Effector memory CD4-positive, alpha-beta T cell (primary cell): ENCODE measurements around the gene PDE9A.

ENCODE experiments used
- DNase-seq, 3 donors: peaks; one replicate each; pipeline ENCODE4 v3.0.0-alpha.2; 2020
- H3K27ac ChIP-seq: 2 replicates; pipeline ENCODE4 v1.7.0; 2013; ENCODE audit warnings: mild to moderate bottlenecking, low read length, moderate library complexity; ENCODE audit not compliant: insufficient read depth, poor library complexity, severe bottlenecking
- H3K27me3 ChIP-seq: replicated peaks from 2 replicates; pipeline ENCODE4 v1.7.0; 2013; ENCODE audit warnings: mild to moderate bottlenecking, low read length; ENCODE audit not compliant: insufficient read depth, control insufficient read depth, poor library complexity, severe bottlenecking
- H3K36me3 ChIP-seq: 2 replicates; pipeline ENCODE4 v1.7.0; 2013; ENCODE audit warnings: mild to moderate bottlenecking, low read length, moderate library complexity; ENCODE audit not compliant: control insufficient read depth, insufficient read depth
- H3K4me1 ChIP-seq: 2 replicates; pipeline ENCODE4 v1.7.0; 2013; ENCODE audit warnings: low read length, mild to moderate bottlenecking; ENCODE audit not compliant: control insufficient read depth, insufficient read depth, poor library complexity, severe bottlenecking
- H3K4me3 ChIP-seq: 2 replicates; pipeline ENCODE4 v1.7.0; 2013; ENCODE audit warnings: low read length, low read depth, mild to moderate bottlenecking; ENCODE audit not compliant: insufficient read depth, poor library complexity, severe bottlenecking
- H3K9me3 ChIP-seq: 2 replicates; pipeline ENCODE4 v1.7.0; 2013; ENCODE audit warnings: mild to moderate bottlenecking, low read length, moderate library complexity; ENCODE audit not compliant: control insufficient read depth

Gene PDE9A

GRCh38 chr21:42688841-42689371, 35.5 kb downstream of the PDE9A start:
- DNase-seq = no peak
- Histone ChIP-seq H3K36me3 (no peaks in the 10 kb centered on the region), H3K4me3 (no peak overlapping the region), H3K4me1 (peaks cover 12% of the 10 kb centered on the region), H3K27ac (no peak overlapping the region), H3K27me3 (no peaks in the 10 kb centered on the region), H3K9me3 (no peaks in the 10 kb centered on the region)

- no peak for DNase-seq
- Histone ChIP-seq H3K4me3 (no peak overlapping the region), H3K4me1 (no peaks in the 10 kb centered on the region), H3K9me3 (no peaks in the 10 kb centered on the region), H3K36me3 (no peaks in the 10 kb centered on the region), H3K27ac (no peak overlapping the region), H3K27me3 (no peaks in the 10 kb centered on the region)
Measured at GRCh38 chr21:42690586-42690985, 37.2 kb downstream of the PDE9A start.

- H3K4me3 ChIP-seq = no peak overlapping the region
- no peaks in the 10 kb centered on the region for H3K4me1 ChIP-seq
- no peak for DNase-seq
- H3K27me3 ChIP-seq = no peaks in the 10 kb centered on the region
- H3K36me3 ChIP-seq = no peaks in the 10 kb centered on the region
- no peak overlapping the region for H3K27ac ChIP-seq
- no peaks in the 10 kb centered on the region for H3K9me3 ChIP-seq
Measured at GRCh38 chr21:42691901-42692559, 38.6 kb downstream of the PDE9A start.

- H3K27me3 ChIP-seq = no peaks in the 10 kb centered on the region
- no peaks in the 10 kb centered on the region for H3K4me1 ChIP-seq
- H3K36me3 ChIP-seq = no peaks in the 10 kb centered on the region
- DNase-seq = no peak
- no peaks in the 10 kb centered on the region for H3K9me3 ChIP-seq
- no peak overlapping the region for H3K4me3 ChIP-seq
- H3K27ac ChIP-seq = no peak overlapping the region
Measured at GRCh38 chr21:42692688-42693087, 39.3 kb downstream of the PDE9A start.

GRCh38 chr21:42694751-42695696, 41.6 kb downstream of the PDE9A start:
- no peak overlapping the region for H3K4me3 ChIP-seq
- no peaks in the 10 kb centered on the region for H3K4me1 ChIP-seq
- no peak overlapping the region for H3K27ac ChIP-seq
- H3K9me3 ChIP-seq = no peaks in the 10 kb centered on the region
- no peak for DNase-seq
- H3K36me3 ChIP-seq = no peaks in the 10 kb centered on the region
- H3K27me3 ChIP-seq = no peaks in the 10 kb centered on the region

- no peaks in the 10 kb centered on the region for H3K36me3 ChIP-seq
- no peaks in the 10 kb centered on the region for H3K4me1 ChIP-seq
- H3K4me3 ChIP-seq = no peak overlapping the region
- H3K27me3 ChIP-seq = no peaks in the 10 kb centered on the region
- no peaks in the 10 kb centered on the region for H3K9me3 ChIP-seq
- H3K27ac ChIP-seq = no peak overlapping the region
- DNase-seq = no peak
Measured at GRCh38 chr21:42695697-42696380, 42.4 kb downstream of the PDE9A start.

- Histone ChIP-seq H3K27me3 (no peaks in the 10 kb centered on the region), H3K27ac (no peak overlapping the region), H3K4me3 (no peak overlapping the region), H3K9me3 (no peaks in the 10 kb centered on the region), H3K36me3 (no peaks in the 10 kb centered on the region), H3K4me1 (no peaks in the 10 kb centered on the region)
- DNase-seq = no peak
Measured at GRCh38 chr21:42696501-42697040, 43.1 kb downstream of the PDE9A start.

- Histone ChIP-seq H3K9me3 (no peaks in the 10 kb centered on the region), H3K27me3 (no peaks in the 10 kb centered on the region), H3K4me1 (no peaks in the 10 kb centered on the region), H3K27ac (no peak overlapping the region), H3K36me3 (no peaks in the 10 kb centered on the region), H3K4me3 (no peak overlapping the region)
- no peak for DNase-seq
Measured at GRCh38 chr21:42698733-42699132, 45.3 kb downstream of the PDE9A start.

GRCh38 chr21:42699196-42699595, 45.8 kb downstream of the PDE9A start:
- H3K4me1 ChIP-seq = no peaks in the 10 kb centered on the region
- no peak overlapping the region for H3K4me3 ChIP-seq
- H3K36me3 ChIP-seq = no peaks in the 10 kb centered on the region
- no peak for DNase-seq
- H3K9me3 ChIP-seq = no peaks in the 10 kb centered on the region
- no peak overlapping the region for H3K27ac ChIP-seq
- no peaks in the 10 kb centered on the region for H3K27me3 ChIP-seq
